NCI-H446 treated with DMSO at 0.1 percent for 48 hours (cell line): Measurements from ENCODE around the gene TMEM266.
A peak's percentile ranks its signal among the peaks of the same experiment; 100 is the strongest.

Experiments
- DNase-seq: peaks from one replicate; lab custom pipeline; 2025; lab: John Stamatoyannopoulos, UW

Gene TMEM266

DNA sequence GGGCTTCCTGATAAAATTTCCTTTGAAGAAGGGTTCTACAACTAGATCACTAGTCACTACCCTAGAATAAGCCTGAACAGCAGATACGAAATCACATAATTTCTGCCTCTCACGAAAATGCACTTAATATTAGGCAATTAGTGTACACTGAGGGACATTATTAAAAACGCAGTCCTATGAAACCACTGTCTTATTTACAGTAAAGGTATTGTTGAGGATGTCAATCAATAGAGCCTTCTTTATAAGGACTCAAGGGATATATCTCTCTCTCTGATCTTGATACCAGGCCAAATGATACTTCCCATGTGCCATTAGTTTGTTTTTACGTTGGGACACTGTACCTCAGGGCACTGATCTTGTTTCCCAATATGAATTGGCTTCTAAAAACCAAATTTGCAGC lies 191.9 kb downstream of the TMEM266 start:
- DNase-seq: no peak

DNA sequence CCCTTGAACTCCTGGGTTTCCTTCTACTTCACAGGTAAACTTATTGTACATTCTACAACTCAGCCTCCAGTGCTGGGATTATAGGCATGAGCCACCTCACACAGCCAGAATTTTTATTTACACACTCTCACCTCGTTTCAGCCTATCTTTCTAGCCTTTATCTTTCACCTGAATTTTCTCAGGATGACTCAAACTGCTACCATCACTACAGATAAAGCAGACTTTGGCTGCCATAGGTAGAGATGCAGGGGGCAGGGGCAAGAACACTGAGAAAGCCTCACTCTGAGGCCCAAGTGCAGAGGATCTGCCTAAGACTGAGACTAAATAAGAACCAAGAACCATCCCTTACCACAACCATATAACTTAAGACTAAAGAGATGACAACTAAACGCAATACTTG lies 192.5 kb downstream of the TMEM266 start:
- no peak for DNase-seq

DNA sequence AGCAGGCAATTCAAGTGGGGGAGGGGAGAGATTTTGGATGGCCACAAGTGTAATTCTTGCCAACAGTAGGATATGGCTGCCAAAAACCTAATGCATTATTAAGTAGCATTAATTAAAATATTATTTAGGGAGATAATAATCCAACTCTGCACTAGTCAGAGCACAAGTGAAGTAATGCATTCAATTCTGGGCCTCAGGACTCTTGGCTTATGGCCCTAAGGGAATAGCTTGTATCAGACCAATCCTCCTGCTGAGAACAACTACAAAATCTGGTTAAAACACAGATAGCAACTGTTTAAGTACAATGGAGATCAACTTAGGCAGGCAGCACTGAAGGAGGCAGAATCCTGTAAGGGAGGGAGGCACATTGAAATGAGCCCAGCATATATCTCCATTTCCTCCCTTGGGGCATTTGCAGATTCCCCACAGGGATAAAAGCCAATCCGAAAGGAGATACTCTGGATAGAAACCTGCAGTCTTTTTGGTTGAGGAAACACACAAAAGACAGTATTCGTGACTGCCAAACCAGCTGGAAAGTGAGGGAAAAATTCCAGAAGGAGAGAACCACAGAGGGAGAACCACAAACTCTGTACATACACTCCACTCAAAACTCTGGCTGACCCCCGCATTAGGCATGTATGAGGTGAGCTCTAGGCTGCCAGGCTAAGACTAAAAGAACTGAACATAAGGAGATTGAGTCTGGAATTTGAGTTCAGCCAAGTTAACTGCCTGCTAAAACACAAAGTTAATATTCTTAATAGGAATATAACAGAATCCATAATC lies 194.1 kb downstream of the TMEM266 start:
- DNase-seq: peak; percentile 63
